H1 (cell line): Measurements from ENCODE around the gene MCCD1. TPM values are rescaled to one million over a fixed set of nuclear protein-coding genes. Genes with fewer than 3 reads are reported as not detected.
A peak's percentile ranks its signal among the peaks of the same experiment; 100 is the strongest.

Experiments used
- CTCF ChIA-PET: fragments of 300-600 bp; sonication (Branson Sonifier 250); formaldehyde crosslinking; loops from one replicate; lab custom pipeline; 2021; ENCODE audit not compliant: partially characterized antibody; lab: Charles Lee
- POLR2A ChIA-PET: fragments of 300-600 bp; sonication (Branson Sonifier 250); formaldehyde crosslinking; loops from one replicate; lab custom pipeline; 2021; ENCODE audit warnings: inconsistent platforms; ENCODE audit not compliant: partially characterized antibody; lab: Charles Lee
- DNase-seq, 2 experiments: peaks; one replicate each; pipeline versions ENCODE4 v3.0.0 to v3.0.0-alpha.2; 2010 to 2022; ENCODE audit warnings: low spot score in 2 of 2, low read depth in 1 of 2, mixed read lengths in 1 of 2
- FAIRE-seq: peaks from 2 replicates; lab custom pipeline; 2011; peaks lifted over from hg19 to GRCh38; lab: Jason Lieb, UNC
- H2AFZ ChIP-seq: 2 replicates; pipeline ENCODE4 v1.8.1; 2012; ENCODE audit warnings: low read length, inconsistent platforms
- H2AK5ac ChIP-seq: 2 replicates; pipeline ENCODE4 v1.6.1; 2013; ENCODE audit warnings: low read depth, low read length
- H2BK120ac ChIP-seq: replicated peaks from 2 replicates; pipeline ENCODE3; 2013; ENCODE audit warnings: low read depth, low read length, inconsistent platforms
- H2BK12ac ChIP-seq: 2 replicates; pipeline ENCODE4 v1.6.1; 2013; ENCODE audit warnings: low read depth, low read length
- H2BK15ac ChIP-seq: 2 replicates; pipeline ENCODE4 v1.6.1; 2013; ENCODE audit warnings: low read length
- H2BK20ac ChIP-seq: 2 replicates; pipeline ENCODE4 v1.6.1; 2013; ENCODE audit warnings: low read length
- H2BK5ac ChIP-seq: 2 replicates; pipeline ENCODE4 v1.6.1; 2013; ENCODE audit warnings: low read depth, low read length
- H3K14ac ChIP-seq: 2 replicates; pipeline ENCODE4 v1.6.1; 2013; ENCODE audit warnings: inconsistent platforms; ENCODE audit not compliant: insufficient read length
- H3K18ac ChIP-seq: 2 replicates; pipeline ENCODE4 v1.6.1; 2013; ENCODE audit warnings: low read length; ENCODE audit errors: extremely low read depth
- H3K23ac ChIP-seq: 2 replicates; pipeline ENCODE4 v1.6.1; 2013; ENCODE audit warnings: inconsistent platforms; ENCODE audit not compliant: insufficient read length
- H3K23me2 ChIP-seq: 2 replicates; pipeline ENCODE4 v1.6.1; 2013; ENCODE audit warnings: low read depth, low read length
- H3K27ac ChIP-seq: 2 replicates; pipeline ENCODE4 v1.6.1; 2011; ENCODE audit warnings: low read depth, low read length, inconsistent platforms
- H3K27me3 ChIP-seq, 4 experiments: replicated peaks in 1 of 4; 1 replicate in 1 of 4; 2 replicates in 3 of 4; pipeline versions ENCODE4 v1.6.1 to v1.8.1; 2011 to 2013; ENCODE audit warnings: low read length in 3 of 4, mild to moderate bottlenecking in 3 of 4, inconsistent platforms in 2 of 4, mixed read lengths in 2 of 4, moderate library complexity in 1 of 4; ENCODE audit not compliant: control insufficient read depth in 3 of 4, insufficient read depth in 3 of 4; ENCODE audit errors: extremely low read depth in 1 of 4
- H3K36me3 ChIP-seq, 4 experiments: 2 replicates each; pipeline versions ENCODE4 v1.6.1 to v1.8.1; 2011 to 2013; ENCODE audit warnings: mild to moderate bottlenecking in 4 of 4, low read length in 3 of 4, moderate library complexity in 2 of 4, control low read depth in 1 of 4, inconsistent platforms in 1 of 4; ENCODE audit not compliant: insufficient read depth in 4 of 4, control insufficient read depth in 2 of 4
- H3K4ac ChIP-seq: replicated peaks from 2 replicates; pipeline ENCODE3; 2013; ENCODE audit warnings: low read length, low read depth, mixed read lengths, inconsistent platforms; ENCODE audit not compliant: insufficient read length
- H3K4me1 ChIP-seq, 4 experiments: replicated peaks in 1 of 4; 1 replicate in 1 of 4; 2 replicates in 3 of 4; pipeline versions ENCODE4 v1.6.1 to v1.8.1; 2011 to 2013; ENCODE audit warnings: low read length in 3 of 4, inconsistent platforms in 2 of 4, mixed read lengths in 1 of 4; ENCODE audit not compliant: insufficient read depth in 4 of 4, control insufficient read depth in 3 of 4
- H3K4me2 ChIP-seq, 2 experiments: 2 replicates each; pipeline versions ENCODE4 v1.6.1 to v1.8.1; 2011 to 2013; ENCODE audit warnings: low read depth in 2 of 2, low read length in 2 of 2, control low read depth in 1 of 2, inconsistent platforms in 1 of 2, mild to moderate bottlenecking in 1 of 2; ENCODE audit not compliant: insufficient read depth in 1 of 2
- H3K4me3 ChIP-seq, 4 experiments: fragments of 200-600, 300-600 bp in 1 of 4; sonication (generic), shearing (Covaris generic), sonication (Bioruptor Twin) in 1 of 4; 2 replicates each; pipeline versions ENCODE4 v1.5.1 to v1.8.1; 2011 to 2016; ENCODE audit warnings: low read length in 4 of 4, low read depth in 3 of 4, control low read depth in 2 of 4, inconsistent platforms in 2 of 4, mild to moderate bottlenecking in 2 of 4, mixed read lengths in 1 of 4, moderate library complexity in 1 of 4; ENCODE audit not compliant: insufficient read depth in 2 of 4; ENCODE audit errors: extremely low read depth in 1 of 4
- H3K56ac ChIP-seq: replicated peaks from 2 replicates; pipeline ENCODE3; 2013; ENCODE audit warnings: low read depth, mild to moderate bottlenecking, mixed read lengths, low read length, inconsistent platforms; ENCODE audit not compliant: insufficient read length
- H3K79me1 ChIP-seq: 2 replicates; pipeline ENCODE4 v1.6.1; 2013; ENCODE audit warnings: low read depth, low read length, control low read depth
- H3K79me2 ChIP-seq, 2 experiments: 2 replicates each; pipeline versions ENCODE4 v1.6.1 to v1.8.1; 2012 to 2013; ENCODE audit warnings: low read length in 2 of 2, mild to moderate bottlenecking in 2 of 2, inconsistent platforms in 1 of 2; ENCODE audit not compliant: insufficient read depth in 2 of 2, control insufficient read depth in 1 of 2
- H3K9ac ChIP-seq, 4 experiments: replicated peaks in 1 of 4; 1 replicate in 1 of 4; 2 replicates in 3 of 4; pipeline versions ENCODE4 v1.6.1 to v1.8.1; 2011 to 2013; ENCODE audit warnings: low read depth in 3 of 4, low read length in 3 of 4, control low read depth in 2 of 4, mild to moderate bottlenecking in 2 of 4, moderate library complexity in 2 of 4, inconsistent platforms in 1 of 4; ENCODE audit errors: extremely low read depth in 1 of 4
- H3K9me3 ChIP-seq, 2 experiments: 2 replicates each; pipeline versions ENCODE4 v1.6.1 to v1.8.1; 2012 to 2013; ENCODE audit warnings: mild to moderate bottlenecking in 2 of 2, moderate library complexity in 2 of 2, control low read depth in 1 of 2, inconsistent platforms in 1 of 2, low read depth in 1 of 2, low read length in 1 of 2, mixed read lengths in 1 of 2; ENCODE audit not compliant: insufficient read depth in 2 of 2
- H4K20me1 ChIP-seq, 2 experiments: replicated peaks in 1 of 2; 2 replicates each; pipeline versions ENCODE3 to v1.8.1; 2011 to 2013; ENCODE audit warnings: inconsistent platforms in 2 of 2, low read length in 2 of 2, mild to moderate bottlenecking in 1 of 2; ENCODE audit not compliant: insufficient read depth in 2 of 2, control insufficient read depth in 1 of 2
- H4K5ac ChIP-seq: 2 replicates; pipeline ENCODE4 v1.6.1; 2013; ENCODE audit warnings: low read length, low read depth, mixed read lengths, inconsistent platforms; ENCODE audit not compliant: insufficient read length
- H4K8ac ChIP-seq: 2 replicates; pipeline ENCODE4 v1.8.0; 2013; ENCODE audit warnings: mild to moderate bottlenecking, moderate library complexity, low read length, inconsistent platforms; ENCODE audit not compliant: insufficient read depth; ENCODE audit errors: extremely low read depth
- H4K91ac ChIP-seq: replicated peaks from 2 replicates; pipeline ENCODE3; 2013; ENCODE audit warnings: low read length, mixed read lengths, inconsistent platforms; ENCODE audit not compliant: insufficient read length
- EZH2 ChIP-seq: fragments of 200-600 bp; sonication (generic); IDR thresholded peaks from 2 replicates; pipeline ENCODE4 v1.7.1; 2012; ENCODE audit warnings: low read depth, mild to moderate bottlenecking, moderate library complexity, low read length, inconsistent platforms; ENCODE audit not compliant: severe bottlenecking
- TAF7 ChIP-seq: optimal IDR thresholded peaks from 2 replicates; pipeline ENCODE3; 2011; ENCODE audit warnings: low read depth, mild to moderate bottlenecking, inconsistent platforms, low read length, moderate library complexity, borderline replicate concordance
- WGBS, 2 experiments: shearing (Covaris generic) in 1 of 2; methylation state at CpG; one replicate each; pipeline versions ENCODE4 v1.1.6 to v1.1.7; 2013 to 2015; ENCODE audit warnings: low lambda C conversion rate in 2 of 2, mixed read lengths in 2 of 2, inconsistent platforms in 1 of 2, low coverage in 1 of 2, missing lambda C conversion rate in 1 of 2; ENCODE audit not compliant: insufficient replicate concordance in 2 of 2, insufficient coverage in 1 of 2, insufficient read length in 1 of 2; ENCODE audit errors: extremely low coverage in 1 of 2, missing lambda C conversion rate in 1 of 2; 5-methylcytosine and 5-hydroxymethylcytosine counted together
- polyA plus RNA-seq, 7 experiments: library from polyadenylated mRNA; depleted of rRNA in 3 of 7; stranded (reverse) in 5 of 7; unstranded in 2 of 7; fragments of >200 nt in 5 of 7; fragments of 200-250 nt in 2 of 7; gene quantifications; 1 replicate in 5 of 7; 2 replicates in 1 of 7; 4 replicates in 1 of 7; pipeline versions ENCODE4 v1.2.1 to v1.2.3, GENCODE V29; 2011 to 2013; ENCODE audit warnings: missing spikeins in 2 of 7, mixed read lengths in 2 of 7
- total RNA-seq: library from RNA; stranded (reverse); fragmentation: NEBNext Ultra II Directional; extraction: Animal tissue kit (Norgen Biotek cat#: 25700); gene quantifications from 2 replicates; pipeline ENCODE4 v1.2.1, GENCODE V29; 2021

The MCCD1 gene
- total and polyA plus RNA-seq, 2 of the 8 experiments (the other 6 are each of a cell fraction or from before 2014, with no cell fraction given), result not detected

- CTCF ChIA-PET, result interaction anchor here (0.8 to 24.7 kb wide), 7 partner anchors 16 to 175 kb away, joined by 3 to 613 read pairs (median 3); partner anchors contain the start of genes LST1, LTB, MPIG6B and NCR3
- FAIRE-seq, result no peak
- TF ChIP-seq EZH2 (no peak), TAF7 (no peak)
These were observed 19.7 kb downstream of the MCCD1 start for GRCh38 chr6:31548544-31548873.

More at GRCh38 chr6:31548544-31548873, 19.7 kb downstream of the MCCD1 start:
- Histone ChIP-seq H3K79me1 (no peaks in the 10 kb centered on the region; the same call in 1 of the 2 replicates), H3K27me3 (no peaks in the 10 kb centered on the region), H3K4me1 (peaks cover 0 to 8% (median 5%) of the 10 kb centered on the region in 4 experiments; a peak in 5 of 7 replicates), H3K18ac (no peak overlapping the region), H3K36me3 (peaks cover 0 to 4% (median 3%) of the 10 kb centered on the region in 4 experiments; a peak in 4 of 8 replicates), H3K4me3 (peak overlapping the region in 1 of 4 experiments; percentile 70; a peak in 1 of 8 replicates), H3K23ac (no peak overlapping the region), H4K20me1 (no peaks in the 10 kb centered on the region), H2BK5ac (no peak overlapping the region), H3K23me2 (peaks cover 2% of the 10 kb centered on the region; the same call in 1 of the 2 replicates), H2BK12ac (no peak overlapping the region), H4K8ac (no peak overlapping the region), H4K5ac (no peak overlapping the region), H3K56ac (no peak overlapping the region), H3K4ac (no peak overlapping the region), H3K79me2 (peaks cover 0 to 9% of the 10 kb centered on the region in 2 experiments; a peak in 1 of 4 replicates), H2BK20ac (no peak overlapping the region), H3K27ac (no peak overlapping the region), H4K91ac (no peak overlapping the region), H3K9me3 (no peaks in the 10 kb centered on the region), H3K4me2 (peak overlapping the region in 1 of 2 experiments; percentile 32; a peak in 1 of 4 replicates), H3K14ac (no peak overlapping the region), H2BK15ac (no peak overlapping the region), H2BK120ac (no peak overlapping the region), H3K9ac (no peak overlapping the region), H2AK5ac (no peak overlapping the region), H2AFZ (no peak overlapping the region)
- no peak for DNase-seq
- POLR2A ChIA-PET, result interaction anchor here (0.6 to 18.4 kb wide), 13 partner anchors 8 to 121 kb away, joined by 3 to 428 read pairs (median 4); partner anchors contain the start of genes BAG6, C6orf47, LY6G5B and MCCD1
- WGBS, 2 experiments, result 84% methylated on average over 2 of the region's 2 CpGs; no CpG with 5 or more reads in 1 of the 2 experiments
